Left ventricle myocardium inferior (tissue), 1 donor: ENCODE measurements around the gene IBA57. TPM values are rescaled to one million over a fixed set of nuclear protein-coding genes. Genes with fewer than 3 reads are reported as not detected.
"Not testable (repeated sequence)": the region's sequence is repeated elsewhere in the genome, so short reads cannot be mapped to it uniquely, and the experiment has no call there.

Source experiments
- DNase-seq: peaks from one replicate; pipeline ENCODE4 v3.0.0-alpha.2; 2020
- H3K27ac ChIP-seq: fragments of 200-600 bp; replicated peaks from 2 replicates; pipeline ENCODE4 v1.8.0; 2021
- H3K27me3 ChIP-seq: fragments of 200-600 bp; 2 replicates; pipeline ENCODE4 v1.8.0; 2021; ENCODE audit warnings: low read depth
- H3K36me3 ChIP-seq: fragments of 200-600 bp; 2 replicates; pipeline ENCODE4 v1.8.0; 2021
- H3K4me1 ChIP-seq: fragments of 200-600 bp; 2 replicates; pipeline ENCODE4 v1.8.0; 2021
- H3K4me3 ChIP-seq: fragments of 200-600 bp; 2 replicates; pipeline ENCODE4 v1.8.0; 2021; ENCODE audit warnings: mild to moderate bottlenecking, moderate library complexity
- H3K9me3 ChIP-seq: fragments of 200-600 bp; replicated peaks from 2 replicates; pipeline ENCODE4 v1.8.0; 2021
- CTCF ChIP-seq: fragments of 200-600 bp; IDR thresholded peaks from 2 replicates; pipeline ENCODE4 v1.8.0; 2021; ENCODE audit warnings: antibody characterized with exemption, mild to moderate bottlenecking, borderline replicate concordance
- intact Hi-C: fragments of 100-400 bp; cut with micrococcal nuclease; formaldehyde crosslinking; loops from one replicate; pipeline ENCODE4 v1.11.0; 2022
- total RNA-seq: library from RNA; stranded (reverse); fragmentation: NEBNext Ultra II Directional; extraction: Animal tissue kit (Norgen Biotek cat#: 25700); gene quantifications from one replicate; pipeline ENCODE4 v1.2.1, GENCODE V29; 2021
- donor health status: DM: no; HTN: yes; CAD: no; lungs with severe emphysema.

Gene IBA57
- total RNA-seq, 1 donor from 2014 or later: 15.0 TPM

- TF ChIP-seq CTCF: no peak
- Histone ChIP-seq H3K4me1 (peaks cover 85% of the 10 kb centered on the region), H3K27ac (peak overlapping the region; percentile 36), H3K9me3 (no peaks in the 10 kb centered on the region), H3K36me3 (peaks cover 79% of the 10 kb centered on the region), H3K27me3 (peaks cover 4% of the 10 kb centered on the region), H3K4me3 (no peak overlapping the region)
- DNase-seq: no peak
- intact Hi-C loops: no loop called here
Measured at GRCh38 chr1:228217551-228218344, 52.1 kb downstream of the IBA57 start.

- Histone ChIP-seq H3K4me3 (no peak overlapping the region), H3K36me3 (peaks cover 87% of the 10 kb centered on the region), H3K27ac (peak overlapping the region; percentile 36), H3K27me3 (no peaks in the 10 kb centered on the region), H3K4me1 (peaks cover 87% of the 10 kb centered on the region), H3K9me3 (no peaks in the 10 kb centered on the region)
- intact Hi-C loops: no loop called here
- DNase-seq: no peak
- TF ChIP-seq CTCF: no peak
Measured at GRCh38 chr1:228218513-228219244, 53.1 kb downstream of the IBA57 start.

- intact Hi-C loops: no loop called here
- H3K4me1 ChIP-seq: peaks cover 86% of the 10 kb centered on the region
- no peaks in the 10 kb centered on the region for H3K27me3 ChIP-seq
- TF ChIP-seq CTCF: no peak
- no peak for DNase-seq
- H3K36me3 ChIP-seq: peaks cover 89% of the 10 kb centered on the region
- H3K9me3 ChIP-seq: peaks cover 5% of the 10 kb centered on the region
- H3K4me3 ChIP-seq: no peak overlapping the region
- H3K27ac ChIP-seq: peak overlapping the region; percentile 36
Measured at GRCh38 chr1:228219245-228219961, 53.8 kb downstream of the IBA57 start.

- TF ChIP-seq CTCF: no peak
- Histone ChIP-seq H3K9me3 (peaks cover 13% of the 10 kb centered on the region), H3K27ac (no peak overlapping the region), H3K4me3 (no peak overlapping the region), H3K36me3 (peaks cover 91% of the 10 kb centered on the region), H3K4me1 (peaks cover 81% of the 10 kb centered on the region), H3K27me3 (no peaks in the 10 kb centered on the region)
- intact Hi-C loops: no loop called here
- no peak for DNase-seq
Measured at GRCh38 chr1:228219962-228220780, 54.6 kb downstream of the IBA57 start.

- intact Hi-C loops, H3K4me3 ChIP-seq, H3K27ac ChIP-seq, DNase-seq, H3K27me3 ChIP-seq: not testable (repeated sequence)
- H3K36me3 ChIP-seq: peaks cover 93% of the 10 kb centered on the region
- peaks cover 79% of the 10 kb centered on the region for H3K4me1 ChIP-seq
- H3K9me3 ChIP-seq: peaks cover 21% of the 10 kb centered on the region
Measured at GRCh38 chr1:228221097-228221496, 55.5 kb downstream of the IBA57 start.
